OCI-LY7 (cell line): ENCODE results near the gene KLRC2. TPM values are rescaled to one million over a fixed set of nuclear protein-coding genes. Genes with fewer than 3 reads are reported as not detected.

Source experiments
- BruUV-seq: library from RNA; stranded (reverse); fragments of 400-500 nt; replicated peaks from 2 replicates; lab custom pipeline; 2021; lab: Mats Ljungman, UMichigan
- CTCF ChIA-PET: fragments of 300-600 bp; sonication (Branson Sonifier 250); formaldehyde crosslinking; loops from one replicate; lab custom pipeline; 2022; ENCODE audit warnings: antibody characterized with exemption; ENCODE audit not compliant: unreplicated experiment; lab: Charles Lee
- POLR2A ChIA-PET: fragments of 300-600 bp; sonication (Branson Sonifier 250); formaldehyde crosslinking; loops from one replicate; lab custom pipeline; 2022; ENCODE audit warnings: antibody characterized with exemption; lab: Charles Lee
- DNase-seq: peaks from one replicate; pipeline ENCODE4 v3.0.0-alpha.2; 2015; ENCODE audit warnings: low spot score
- H2AFZ ChIP-seq: fragments of 200-600 bp; sonication (generic), shearing (Covaris generic); 2 replicates; pipeline ENCODE4 v1.6.1; 2014; ENCODE audit warnings: mild to moderate bottlenecking, antibody characterized with exemption, low read length, moderate library complexity
- H3K27ac ChIP-seq: fragments of 200-600 bp; sonication (generic); 2 replicates; pipeline ENCODE4 v1.5.1; 2014; ENCODE audit warnings: mixed run types, low read depth, mild to moderate bottlenecking, moderate library complexity, low read length, inconsistent platforms; ENCODE audit not compliant: poor library complexity, severe bottlenecking
- H3K36me3 ChIP-seq: fragments of 200-600 bp; sonication (generic); 2 replicates; pipeline ENCODE4 v1.6.1; 2014; ENCODE audit warnings: mild to moderate bottlenecking, antibody characterized with exemption, low read length, moderate library complexity, mixed read lengths; ENCODE audit not compliant: insufficient read depth
- H3K4me1 ChIP-seq: fragments of 200-600 bp; sonication (generic); 2 replicates; pipeline ENCODE4 v1.5.1; 2014; ENCODE audit warnings: mild to moderate bottlenecking, low read length; ENCODE audit not compliant: insufficient read depth, poor library complexity, severe bottlenecking
- H3K4me2 ChIP-seq: fragments of 200-600 bp; sonication (generic); 2 replicates; pipeline ENCODE4 v1.6.1; 2014; ENCODE audit warnings: mild to moderate bottlenecking, low read length
- H3K4me3 ChIP-seq: fragments of 200-600 bp; sonication (generic); 2 replicates; pipeline ENCODE4 v1.5.1; 2014; ENCODE audit warnings: mild to moderate bottlenecking, low read depth, low read length; ENCODE audit not compliant: poor library complexity, severe bottlenecking
- H3K79me2 ChIP-seq: fragments of 200-600 bp; sonication (generic); 2 replicates; pipeline ENCODE4 v1.6.1; 2016; ENCODE audit warnings: low read depth, mild to moderate bottlenecking, low read length, moderate library complexity, mixed read lengths; ENCODE audit not compliant: insufficient read depth
- H3K9me2 ChIP-seq: fragments of 200-600 bp; sonication (generic); 2 replicates; pipeline ENCODE4 v1.6.1; 2016; ENCODE audit warnings: mild to moderate bottlenecking, low read length, mixed read lengths; ENCODE audit not compliant: insufficient read depth
- H3K9me3 ChIP-seq: fragments of 200-600 bp; sonication (generic); 2 replicates; pipeline ENCODE4 v1.6.1; 2014; ENCODE audit warnings: mild to moderate bottlenecking, mixed run types, low read length, mixed read lengths
- H4K20me1 ChIP-seq: fragments of 200-600 bp; sonication (generic); 2 replicates; pipeline ENCODE4 v1.6.1; 2014; ENCODE audit warnings: mild to moderate bottlenecking, antibody characterized with exemption, low read length, moderate library complexity, mixed read lengths; ENCODE audit not compliant: insufficient read depth
- CTCF ChIP-seq: fragments of 200-600 bp; sonication (generic); conservative IDR thresholded peaks from 2 replicates; pipeline ENCODE4 v1.5.1; 2014; ENCODE audit warnings: mild to moderate bottlenecking, antibody characterized with exemption, low read length, moderate library complexity, mixed read lengths
- EZH2phosphoT487 ChIP-seq: fragments of 200-600 bp; sonication (generic); IDR thresholded peaks from 2 replicates; pipeline ENCODE4 v1.6.1; 2018; ENCODE audit warnings: low read depth, borderline replicate concordance, mild to moderate bottlenecking, mixed run types, antibody characterized with exemption, low read length, moderate library complexity, mixed read lengths
- intact Hi-C: fragments of 100-400 bp; cut with micrococcal nuclease; formaldehyde crosslinking; loops from one replicate; pipeline ENCODE4 v1.10.0; 2022; ENCODE audit not compliant: unreplicated experiment
- total RNA-seq, 2 experiments: library from RNA; depleted of rRNA in 1 of 2; stranded (reverse); fragments of >200 nt in 1 of 2; shearing (Covaris generic) in 1 of 2; gene quantifications; 2 replicates each; pipeline ENCODE4 v1.2.3, GENCODE V29; 2014 to 2022

KLRC2 gene
- total RNA-seq, 2 experiments from 2014 or later = not detected

GRCh38 chr12:10381928-10382628, 53.7 kb downstream of the KLRC2 start:
- no peaks in the 10 kb centered on the region for H3K9me2 ChIP-seq
- no peak overlapping the region for H3K27ac ChIP-seq
- H3K9me3 ChIP-seq = peaks cover 40% of the 10 kb centered on the region
- no peak overlapping the region for H3K4me2 ChIP-seq
- no peak for TF ChIP-seq EZH2phosphoT487
- TF ChIP-seq CTCF = no peak
- H2AFZ ChIP-seq = no peak overlapping the region
- no peaks in the 10 kb centered on the region for H4K20me1 ChIP-seq
- H3K4me1 ChIP-seq = peaks cover 18% of the 10 kb centered on the region
- POLR2A ChIA-PET = interaction anchor here (1.2 to 2.0 kb wide), 2 partner anchors 15 to 16 kb away, joined by 3 to 8 read pairs; no protein-coding TSS in a partner anchor
- no peak for DNase-seq
- H3K4me3 ChIP-seq = no peak overlapping the region
- CTCF ChIA-PET = no interaction called here
- intact Hi-C loops = no loop called here
- peaks cover 87% of the 10 kb centered on the region for H3K36me3 ChIP-seq
- H3K79me2 ChIP-seq = peaks cover 28% of the 10 kb centered on the region; the same call in 1 of the 2 replicates
- no TSS peak for BruUV-seq

Other genes starting within 250 kb of the KLRC2 start
- 34.2 and 40.7 TPM in 2 replicates for gene GABARAPL1, start 223.1 kb downstream of the KLRC2 start, total RNA-seq (2014; rRNA removed; shearing (Covaris generic))
- 52.4 and 65.2 TPM in 2 replicates for gene GABARAPL1, start 223.1 kb downstream of the KLRC2 start, total RNA-seq (2022)
- gene KLRD1, start 128.1 kb downstream of the KLRC2 start, total RNA-seq (2014; rRNA removed; shearing (Covaris generic)) = under 0.01 and 0.03 TPM in 2 replicates
- gene KLRD1, start 128.1 kb downstream of the KLRC2 start, total RNA-seq (2022) = 0.04 and 0.18 TPM in 2 replicates
- gene KLRK1, start 46.0 kb downstream of the KLRC2 start, total RNA-seq (2014; rRNA removed; shearing (Covaris generic)) = 35.7 and 35.9 TPM in 2 replicates
- 26.6 and 35.4 TPM in 2 replicates for gene KLRK1, start 46.0 kb downstream of the KLRC2 start, total RNA-seq (2022)
- 8.6 and 9.3 TPM in 2 replicates for gene KLRC4, start 26.3 kb downstream of the KLRC2 start, total RNA-seq (2014; rRNA removed; shearing (Covaris generic))
- 9.9 and 10.9 TPM in 2 replicates for gene KLRC4, start 26.3 kb downstream of the KLRC2 start, total RNA-seq (2022)
- gene KLRC3, start 15.4 kb downstream of the KLRC2 start, total RNA-seq (2014; rRNA removed; shearing (Covaris generic)) = 4.7 and 6.8 TPM in 2 replicates
- gene KLRC3, start 15.4 kb downstream of the KLRC2 start, total RNA-seq (2022) = 1.5 and 3.0 TPM in 2 replicates
- gene KLRC1, start 17.4 kb upstream of the KLRC2 start, total RNA-seq (2014; rRNA removed; shearing (Covaris generic)) = 1.2 TPM in 1 of 2 replicates, not detected in the other
- gene KLRC1, start 17.4 kb upstream of the KLRC2 start, total RNA-seq (2022) = 0.36 TPM in 1 of 2 replicates, not detected in the other
- gene EIF2S3B, start 69.9 kb upstream of the KLRC2 start, total RNA-seq (2014; rRNA removed; shearing (Covaris generic)) = 0.85 and 1.0 TPM in 2 replicates
- 0.95 and 1.6 TPM in 2 replicates for gene EIF2S3B, start 69.9 kb upstream of the KLRC2 start, total RNA-seq (2022)
- 35.6 and 44.4 TPM in 2 replicates for gene MAGOHB, start 177.6 kb upstream of the KLRC2 start, total RNA-seq (2014; rRNA removed; shearing (Covaris generic))
- 54.7 and 66.5 TPM in 2 replicates for gene MAGOHB, start 177.6 kb upstream of the KLRC2 start, total RNA-seq (2022)
- not detected in 2 replicates for gene STYK1, start 238.0 kb upstream of the KLRC2 start, total RNA-seq (2014; rRNA removed; shearing (Covaris generic))
- 0.11 TPM in 1 of 2 replicates, not detected in the other for gene STYK1, start 238.0 kb upstream of the KLRC2 start, total RNA-seq (2022)